NCI-H1417 (cell line): Measurements from ENCODE around the gene DCTN4.
"Not testable (repeated sequence)": the region's sequence is repeated elsewhere in the genome, so short reads cannot be mapped to it uniquely, and the experiment has no call there.

Experiments
- DNase-seq, 3 experiments: peaks; one replicate each; lab custom pipeline; 2025; lab: John Stamatoyannopoulos, UW

DCTN4 gene

DNA sequence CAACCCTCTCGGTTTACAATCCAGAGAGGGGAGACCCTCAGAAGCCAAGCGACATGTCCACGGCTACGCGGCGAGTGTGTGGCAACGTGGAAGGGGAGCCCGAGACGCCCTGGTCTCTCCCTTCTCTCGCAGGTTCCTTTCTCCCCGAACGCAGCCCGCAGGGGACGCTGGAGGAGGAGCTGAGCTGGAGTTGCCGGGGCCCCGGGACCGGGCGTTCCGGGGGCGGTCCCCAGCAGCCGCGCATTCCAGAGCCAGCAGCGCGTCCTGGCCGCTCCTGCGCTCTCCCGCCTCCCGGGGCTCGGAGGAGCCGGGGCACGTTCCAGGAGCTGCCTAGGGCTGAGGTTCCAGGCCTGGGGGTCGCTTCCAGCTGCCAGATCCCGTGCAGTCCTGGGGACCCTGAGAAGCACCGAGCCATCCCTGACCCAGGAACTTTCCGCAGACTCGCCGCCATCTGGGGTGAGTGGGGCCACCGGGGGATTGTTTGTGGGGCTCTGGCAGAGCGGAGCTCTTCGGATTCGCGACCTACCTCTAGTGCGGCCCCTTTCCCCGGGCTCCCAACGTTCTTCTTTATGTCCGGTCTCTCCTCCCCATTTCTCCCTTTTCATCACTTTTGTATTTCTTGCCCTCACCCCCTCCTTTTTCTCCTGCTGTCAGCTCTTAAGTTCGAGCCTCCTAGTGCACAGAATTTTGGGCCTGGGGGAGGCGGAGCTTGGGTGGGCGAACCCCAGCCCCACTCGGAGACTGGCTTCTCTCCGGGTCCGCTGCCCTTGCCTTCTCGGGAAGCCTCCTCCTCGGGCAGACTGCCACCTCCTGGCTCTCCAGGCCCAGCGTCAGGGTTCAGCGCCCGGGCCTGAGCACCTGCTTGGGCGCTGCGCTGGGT lies 19.9 kb upstream of the DCTN4 start, which contains the start of gene SMIM3:
Gene SMIM3 (plus strand): TSS at position 241 of the 880 bp plus-strand sequence. CDS start 16,684 bp downstream, outside the sequence.
- DNase-seq = peak in 2 of 3 experiments; percentile 52 to 55

GRCh38 chr5:150778088-150778516 lies 19.3 kb upstream of the DCTN4 start:
- DNase-seq = peak in 1 of 3 experiments; percentile 52

GRCh38 chr5:150777685-150778084 lies 18.9 kb upstream of the DCTN4 start:
- DNase-seq = no peak

- DNase-seq = no peak
Measured at GRCh38 chr5:150774145-150774544, 15.3 kb upstream of the DCTN4 start.

DNA sequence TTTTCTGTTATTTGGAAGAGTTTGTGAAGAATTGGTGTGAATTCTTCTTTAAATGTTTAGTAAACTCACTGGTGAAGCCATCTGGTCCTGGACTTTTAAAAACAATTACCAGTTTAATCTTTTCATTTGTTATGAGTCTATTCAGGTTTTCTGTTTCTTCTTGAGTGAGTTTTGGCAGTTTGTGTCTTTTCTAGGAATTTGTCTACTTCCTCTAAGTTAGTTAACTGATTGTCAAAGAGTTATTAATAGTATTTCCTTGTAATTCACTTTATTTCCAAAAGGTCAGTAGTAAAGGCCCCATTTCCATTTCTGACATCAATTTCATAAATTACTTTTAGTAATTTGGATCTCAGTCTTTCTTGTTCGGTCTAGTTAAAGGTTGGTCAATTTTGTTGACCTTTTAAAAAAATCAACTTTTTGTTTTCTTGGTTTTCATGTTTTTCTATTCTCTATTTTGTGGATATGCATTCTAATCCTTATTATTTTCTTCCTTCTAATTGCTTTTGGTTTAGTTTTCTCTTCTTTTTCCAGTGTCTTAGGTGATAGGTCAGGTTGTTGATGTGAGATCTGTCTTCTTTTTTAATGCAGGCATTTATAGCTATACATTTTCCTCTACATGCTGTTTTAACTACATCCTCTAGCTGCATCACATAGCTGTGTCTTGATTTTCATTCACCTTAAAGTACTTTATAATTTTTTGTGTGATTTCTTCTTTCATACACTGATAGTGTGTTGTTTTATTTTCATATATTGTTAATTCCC lies 12.4 kb upstream of the DCTN4 start:
- DNase-seq = no peak

DNA sequence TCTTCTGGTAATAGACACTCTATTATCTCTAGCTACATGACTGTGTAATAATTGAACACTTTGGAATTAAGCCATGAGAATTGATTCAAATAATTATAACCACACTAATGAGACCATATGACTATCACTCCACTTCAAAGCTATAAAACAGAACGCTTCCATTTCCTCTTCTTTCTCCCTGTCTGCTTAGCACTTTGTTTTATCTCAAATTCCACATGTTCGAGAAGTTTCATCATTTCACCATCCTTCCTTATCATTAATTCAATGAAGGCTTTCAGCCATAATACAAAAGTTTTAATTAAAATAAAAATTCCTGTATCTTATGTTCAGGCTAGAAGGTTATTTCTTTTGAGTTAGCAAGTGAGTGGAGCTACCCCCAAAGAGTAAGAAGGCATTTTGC lies 7.4 kb upstream of the DCTN4 start:
- no peak for DNase-seq

DNA sequence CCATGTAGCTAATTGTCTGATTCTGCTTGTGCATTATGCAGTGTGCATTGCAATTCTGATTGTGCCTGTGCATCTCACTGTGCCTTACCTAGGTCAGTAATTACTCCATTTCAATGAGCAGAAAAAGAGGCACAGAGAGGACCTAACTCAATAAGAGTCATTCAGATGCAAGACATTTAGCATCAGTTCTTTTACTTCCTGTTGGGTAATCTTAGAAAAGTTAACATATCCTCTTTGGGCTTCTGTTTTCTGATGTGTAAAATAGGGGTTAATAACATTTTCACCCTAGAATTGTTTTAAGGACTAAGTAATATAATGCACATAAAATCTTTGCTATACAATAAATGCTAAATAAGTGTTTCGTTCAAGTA lies 7.0 kb upstream of the DCTN4 start:
- no peak for DNase-seq

DNA sequence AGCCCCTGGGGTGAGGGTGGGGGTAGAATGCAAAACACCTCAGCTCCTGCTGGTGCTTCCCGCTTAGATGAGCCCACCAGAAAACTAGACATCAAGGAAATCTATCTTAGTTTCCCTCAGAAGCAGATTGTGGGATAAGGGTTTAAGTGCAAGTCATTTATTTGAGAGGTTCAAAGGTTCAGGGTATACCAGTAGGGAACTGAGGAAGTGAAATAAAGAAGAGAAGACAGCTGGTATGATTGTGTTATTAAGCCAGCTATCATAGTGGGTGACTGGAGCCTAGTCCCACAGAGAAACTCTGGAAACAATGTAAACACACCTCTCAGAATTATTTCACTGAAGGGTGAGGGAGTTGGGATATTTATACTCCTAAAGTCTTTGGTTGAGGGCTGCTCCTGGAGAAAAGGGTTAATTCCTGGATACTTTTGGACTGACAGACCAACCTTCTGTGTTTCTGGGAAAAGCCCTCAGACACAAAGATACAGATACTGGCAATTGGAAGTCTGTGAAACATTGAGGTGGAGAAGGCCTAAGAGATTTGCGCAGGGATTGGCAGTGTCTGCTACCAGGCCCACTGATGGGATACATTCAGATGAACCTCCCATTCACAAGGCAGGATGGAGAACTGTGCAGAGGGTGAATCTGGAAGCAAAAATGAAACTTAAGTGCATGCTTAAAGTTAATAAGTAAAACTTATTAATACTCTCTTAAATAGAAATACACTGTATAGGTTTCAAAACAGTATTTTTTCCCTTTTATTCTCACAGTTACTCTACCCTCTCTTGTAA lies 6.4 kb upstream of the DCTN4 start:
- no peak for DNase-seq

DNA sequence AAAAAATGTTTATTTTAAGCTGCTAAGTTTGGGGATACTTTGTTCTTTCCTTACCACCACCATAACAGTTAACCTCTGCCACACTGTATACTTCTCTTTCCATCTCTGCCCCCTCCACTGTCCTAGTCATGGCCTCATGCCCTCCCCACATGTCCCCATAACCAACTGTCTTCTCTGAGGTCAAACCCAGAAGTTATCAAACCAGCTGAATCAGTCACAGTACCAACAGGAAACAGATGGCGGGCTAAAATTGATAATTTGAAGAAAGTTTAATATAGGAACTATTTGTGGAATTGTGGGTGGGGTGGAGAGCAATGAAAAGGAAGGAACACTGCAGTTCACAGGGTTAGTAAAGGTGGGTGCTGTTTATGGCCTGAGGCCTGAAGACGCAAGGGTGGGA lies 5.7 kb upstream of the DCTN4 start:
- no peak for DNase-seq

GRCh38 chr5:150763023-150763769 lies 4.4 kb upstream of the DCTN4 start:
- DNase-seq = peak; percentile 10 to 76 (median 31)

- DNase-seq = no peak
Measured at GRCh38 chr5:150762211-150762610, 3.4 kb upstream of the DCTN4 start.

GRCh38 chr5:150759334-150759583 lies 442 bp upstream of the DCTN4 start:
- DNase-seq = no peak

- DNase-seq = no peak
Measured at GRCh38 chr5:150758203-150758530, 650 bp downstream of the DCTN4 start.

- DNase-seq = no peak
Measured at GRCh38 chr5:150757087-150757649, 1.6 kb downstream of the DCTN4 start.

DNA sequence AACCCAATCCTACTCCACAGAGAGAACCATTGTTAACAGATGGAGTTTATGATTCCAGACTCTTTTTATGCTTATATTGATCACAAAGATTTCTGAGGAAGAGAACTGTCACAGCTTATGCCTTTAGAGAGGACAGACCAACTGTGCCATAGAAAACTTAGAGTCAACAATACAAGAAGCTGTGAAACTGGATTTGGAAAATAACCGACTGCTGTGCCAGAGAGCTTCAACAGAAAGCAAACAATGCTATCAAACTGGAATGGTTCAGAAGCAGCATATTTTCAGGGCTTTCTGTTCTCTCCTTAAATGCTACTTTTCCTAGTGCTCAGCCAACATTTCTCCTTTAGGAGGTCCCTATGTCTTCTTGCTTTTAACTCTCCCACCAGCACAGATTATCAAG lies 5.0 kb downstream of the DCTN4 start:
- DNase-seq = no peak

- no peak for DNase-seq
Measured at GRCh38 chr5:150753463-150753862, 5.4 kb downstream of the DCTN4 start.

- peak in 1 of 3 experiments; percentile 3 for DNase-seq
Measured at GRCh38 chr5:150751096-150751891, 7.5 kb downstream of the DCTN4 start.

- no peak for DNase-seq
Measured at GRCh38 chr5:150750469-150750868, 8.3 kb downstream of the DCTN4 start.

DNA sequence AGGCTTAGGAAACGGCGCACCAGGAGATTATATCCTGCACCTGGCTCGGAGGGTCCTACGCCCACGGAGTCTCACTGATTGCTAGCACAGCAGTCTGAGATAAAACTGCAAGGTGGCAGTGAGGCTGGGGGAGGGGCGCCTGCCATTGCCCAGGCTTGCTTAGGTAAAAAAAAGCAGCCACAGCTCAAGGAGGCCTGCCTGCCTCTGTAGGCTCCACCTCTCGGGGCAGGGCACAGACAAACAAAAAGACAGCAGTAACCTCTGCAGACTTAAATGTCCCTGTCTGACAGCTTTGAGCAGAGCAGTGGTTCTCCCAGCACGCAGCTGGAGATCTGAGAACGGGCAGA lies 15.7 kb downstream of the DCTN4 start:
- DNase-seq = not testable (repeated sequence)

- DNase-seq = not testable (repeated sequence)
Measured at GRCh38 chr5:150742455-150743141, 16.2 kb downstream of the DCTN4 start.
